B cell (primary cell): ENCODE data around the gene TMEM115. TPM values are rescaled to one million over a fixed set of nuclear protein-coding genes. Genes with fewer than 3 reads are reported as not detected.
A peak's percentile ranks its signal among the peaks of the same experiment; 100 is the strongest.

Experiments used
- ATAC-seq: fragments of 200-7000 bp; cut with Tn5 transposase; one replicate; pipeline ENCODE4 v1.10.0; 2021; ENCODE audit warnings: low read depth, mild to moderate bottlenecking, moderate number of reproducible peaks, moderate library complexity
- CTCF ChIA-PET: fragments of 350-600 bp; sonication (Branson Sonifier 250); formaldehyde crosslinking; loops from one replicate; lab custom pipeline; 2021; ENCODE audit warnings: antibody characterized with exemption, inconsistent platforms; lab: Charles Lee
- POLR2A ChIA-PET: fragments of 350-600 bp; sonication (Branson Sonifier 250); formaldehyde crosslinking; loops from one replicate; lab custom pipeline; 2021; ENCODE audit warnings: antibody characterized with exemption; lab: Charles Lee
- DNase-seq: peaks from one replicate; pipeline ENCODE4 v3.0.0; 2013
- H2AFZ ChIP-seq: 2 replicates; pipeline ENCODE4 v1.6.1; 2012; ENCODE audit warnings: mild to moderate bottlenecking, low read depth, low read length; ENCODE audit not compliant: insufficient read depth, poor library complexity, severe bottlenecking
- H3K27ac ChIP-seq, 2 donors: 1 replicate in 1 of 2; 2 replicates in 1 of 2; pipeline ENCODE4 v1.5.1; 2012 to 2013; ENCODE audit warnings: low read length in 2 of 2, mild to moderate bottlenecking in 2 of 2, moderate library complexity in 1 of 2
- H3K27me3 ChIP-seq, 4 experiments: fragments of 200-600 bp in 1 of 4; sonication (generic) in 1 of 4; replicated peaks in 1 of 4; 1 replicate in 2 of 4; 2 replicates in 2 of 4; pipeline versions ENCODE4 v1.6.1 to v1.7.0; 2013 to 2016; ENCODE audit warnings: low read length in 3 of 4, mild to moderate bottlenecking in 2 of 4, mixed read lengths in 1 of 4, moderate library complexity in 1 of 4; ENCODE audit not compliant: insufficient read depth in 4 of 4, control insufficient read depth in 3 of 4; ENCODE audit errors: control extremely low read depth in 1 of 4
- H3K36me3 ChIP-seq, 2 experiments: replicated peaks in 1 of 2; 1 replicate in 1 of 2; 2 replicates in 1 of 2; pipeline versions ENCODE4 v1.6.1 to v1.7.1; 2013; ENCODE audit warnings: low read length in 1 of 2; ENCODE audit not compliant: insufficient read depth in 2 of 2, control insufficient read depth in 1 of 2; ENCODE audit errors: control extremely low read depth in 1 of 2, extremely low read depth in 1 of 2
- H3K4me1 ChIP-seq, 2 donors: fragments of 200-600 bp in 1 of 2; sonication (generic) in 1 of 2; 1 replicate in 1 of 2; 2 replicates in 1 of 2; pipeline versions ENCODE4 v1.5.1 to v1.6.1; 2013 to 2017; ENCODE audit warnings: low read length in 2 of 2; ENCODE audit not compliant: control insufficient read depth in 2 of 2, insufficient read depth in 2 of 2
- H3K4me2 ChIP-seq: replicated peaks from 2 replicates; pipeline ENCODE3; 2012; ENCODE audit warnings: mild to moderate bottlenecking, low read depth, low read length; ENCODE audit not compliant: poor library complexity, severe bottlenecking
- H3K4me3 ChIP-seq, 5 experiments: fragments of 200-600 bp in 1 of 5; sonication (generic) in 1 of 5; 1 replicate in 3 of 5; 2 replicates in 2 of 5; pipeline versions ENCODE4 v1.5.1 to v1.7.0; 2011 to 2016; ENCODE audit warnings: low read length in 4 of 5, mild to moderate bottlenecking in 4 of 5, low read depth in 2 of 5, control low read depth in 1 of 5, moderate library complexity in 1 of 5; ENCODE audit not compliant: insufficient read depth in 1 of 5; ENCODE audit errors: control extremely low read depth in 1 of 5, extremely low read depth in 1 of 5
- H3K79me2 ChIP-seq: fragments of 200-600 bp; sonication (generic); one replicate; pipeline ENCODE4 v1.6.0; 2016; ENCODE audit warnings: low read length; ENCODE audit not compliant: control insufficient read depth, insufficient read depth
- H3K9ac ChIP-seq: fragments of 200-600 bp; sonication (generic); 2 replicates; pipeline ENCODE4 v1.6.1; 2017; ENCODE audit warnings: mild to moderate bottlenecking, low read length, moderate library complexity
- H3K9me3 ChIP-seq, 3 donors: one replicate each; pipeline versions ENCODE4 v1.6.1 to v1.7.1; 2013; ENCODE audit warnings: low read length in 2 of 3; ENCODE audit not compliant: control insufficient read depth in 2 of 3, insufficient read depth in 1 of 3; ENCODE audit errors: control extremely low read depth in 1 of 3
- H4K20me1 ChIP-seq: 2 replicates; pipeline ENCODE4 v1.6.0; 2012; ENCODE audit warnings: mild to moderate bottlenecking, low read length; ENCODE audit not compliant: insufficient read depth, control insufficient read depth, poor library complexity, severe bottlenecking
- H3K27ac Mint-ChIP-seq: one replicate; pipeline ENCODE4 v1.8.0; 2021; ENCODE audit warnings: mixed read lengths
- H3K27me3 Mint-ChIP-seq: one replicate; pipeline ENCODE4 v1.8.0; 2021; ENCODE audit warnings: mixed read lengths
- H3K4me1 Mint-ChIP-seq: one replicate; pipeline ENCODE4 v1.8.0; 2021; ENCODE audit warnings: mixed read lengths
- H3K4me3 Mint-ChIP-seq: one replicate; pipeline ENCODE4 v1.8.0; 2021; ENCODE audit warnings: mixed read lengths
- H3K9me3 Mint-ChIP-seq: one replicate; pipeline ENCODE4 v1.8.0; 2022; ENCODE audit warnings: mixed read lengths; ENCODE audit not compliant: insufficient read depth
- CTCF ChIP-seq: fragments of 200-600 bp; IDR thresholded peaks from one replicate; pipeline ENCODE4 v1.8.0; 2022; ENCODE audit warnings: antibody characterized with exemption, mild to moderate bottlenecking
- EZH2 ChIP-seq: IDR thresholded peaks from 2 replicates; pipeline ENCODE4 v1.6.1; 2012; ENCODE audit warnings: borderline replicate concordance, low read depth, mild to moderate bottlenecking, moderate library complexity, low read length; ENCODE audit not compliant: insufficient read depth, poor library complexity, severe bottlenecking
- WGBS: methylation state at CpG from one replicate; pipeline ENCODE4 v1.1.5; 2013; ENCODE audit warnings: missing lambda C conversion rate; ENCODE audit not compliant: insufficient coverage; 5-methylcytosine and 5-hydroxymethylcytosine counted together
- intact Hi-C: fragments of 100-400 bp; cut with micrococcal nuclease; formaldehyde crosslinking; loops from one replicate; pipeline ENCODE4 v1.10.0; 2022
- polyA plus RNA-seq: library from polyadenylated mRNA; depleted of rRNA; stranded (reverse); fragments of >200 nt; gene quantifications from 2 replicates; pipeline ENCODE4 v1.2.3, GENCODE V29; 2012
- total RNA-seq, 2 donors: library from RNA; stranded (reverse); fragments of 120-200 nt in 1 of 2; gene quantifications; 1 replicate in 1 of 2; 2 replicates in 1 of 2; pipeline versions ENCODE4 v1.2.3 to v1.2.4, GENCODE V29; 2013 to 2022

TMEM115 gene
- total and polyA plus RNA-seq, 2 donors (not counting 1 experiment from before 2014, with no cell fraction given): 19.8 to 27.2 TPM

- peaks cover 0 to 3% (median 0%) of the 10 kb centered on the region in 3 donors for H3K9me3 ChIP-seq
- peaks cover 0 to 22% of the 10 kb centered on the region in 2 experiments for H3K36me3 ChIP-seq
- no peak overlapping the region for H3K9ac ChIP-seq
- no peak overlapping the region for H3K4me3 ChIP-seq
- WGBS: 86% methylated on average over 3 of the region's 4 CpGs
- H3K4me3 Mint-ChIP-seq: peak overlapping the region; percentile 26
- peak; percentile 26 for ATAC-seq
- ChIA-PET POLR2A (interaction anchor here (2.9 kb wide), 1 partner anchor 12 kb away, joined by 16 read pairs; no protein-coding TSS in a partner anchor), CTCF (interaction anchor here (0.7 to 3.1 kb wide), 16 partner anchors 10 to 130 kb away, joined by 3 to 28 read pairs (median 5); partner anchors contain the start of genes HYAL3, IFRD2 and NAA80)
- H4K20me1 ChIP-seq: peaks cover 11% of the 10 kb centered on the region
- no peak for TF ChIP-seq EZH2
- TF ChIP-seq CTCF: peak; percentile 83
- intact Hi-C loops: loop anchor here (1.0 to 5.0 kb wide), 2 partner anchors 50 to 87 kb away; partner anchors contain the start of gene GNAI2
- H3K9me3 Mint-ChIP-seq: no peaks in the 10 kb centered on the region
- H3K27me3 Mint-ChIP-seq: no peaks in the 10 kb centered on the region
- H3K4me2 ChIP-seq: no peak overlapping the region
- H3K27me3 ChIP-seq: no peaks in the 10 kb centered on the region
- peak; percentile 70 for DNase-seq
- H2AFZ ChIP-seq: no peak overlapping the region
- H3K27ac Mint-ChIP-seq: peak overlapping the region; percentile 54
- H3K4me1 ChIP-seq: peaks cover 27 to 47% of the 10 kb centered on the region in 2 donors
- no peak overlapping the region for H3K27ac ChIP-seq
- H3K4me1 Mint-ChIP-seq: peaks cover 44% of the 10 kb centered on the region
- H3K79me2 ChIP-seq: peaks cover 21% of the 10 kb centered on the region
Measured at GRCh38 chr3:50324351-50325112, 34.8 kb downstream of the TMEM115 start.
